ENCODE measurements around the gene ANO9.
"Not testable (repeated sequence)": the region's sequence is repeated elsewhere in the genome, so short reads cannot be mapped to it uniquely, and the experiment has no call there.

The ANO9 gene

GRCh38 chr11:398826-399225 is 43.0 kb downstream of the ANO9 start:
- no peak for DNase-seq

- DNase-seq: no peak
Measured at GRCh38 chr11:396948-397548, 44.8 kb downstream of the ANO9 start.

- DNase-seq: no peak
Measured at GRCh38 chr11:396511-396947, 45.3 kb downstream of the ANO9 start.

GRCh38 chr11:395866-396265 is 45.9 kb downstream of the ANO9 start:
- no peak for DNase-seq

- DNase-seq: no peak
Measured at GRCh38 chr11:394858-395655, 46.8 kb downstream of the ANO9 start.

- DNase-seq: no peak
Measured at GRCh38 chr11:394034-394857, 47.6 kb downstream of the ANO9 start, which contains the start of gene PKP3. PKP3 (plus strand) TSS chr11:394209; CDS start chr11:394293, 84 bp downstream.

GRCh38 chr11:393219-394033 is 48.4 kb downstream of the ANO9 start:
- DNase-seq: no peak

GRCh38 chr11:392102-392777 is 49.6 kb downstream of the ANO9 start:
- no peak for DNase-seq

GRCh38 chr11:391117-392017 is 50.4 kb downstream of the ANO9 start:
- DNase-seq: no peak

GRCh38 chr11:390175-390574 is 51.6 kb downstream of the ANO9 start:
- DNase-seq: no peak

GRCh38 chr11:389369-389768 is 52.4 kb downstream of the ANO9 start:
- not testable (repeated sequence) for DNase-seq

GRCh38 chr11:387193-387793 is 54.5 kb downstream of the ANO9 start:
- DNase-seq: no peak

- DNase-seq: no peak
Measured at GRCh38 chr11:386483-386882, 55.3 kb downstream of the ANO9 start.

- DNase-seq: no peak
Measured at GRCh38 chr11:385594-386351, 56.0 kb downstream of the ANO9 start.

- no peak for DNase-seq
Measured at GRCh38 chr11:384511-384910, 57.3 kb downstream of the ANO9 start.

- no peak for DNase-seq
Measured at GRCh38 chr11:383431-383830, 58.4 kb downstream of the ANO9 start.

- no peak for DNase-seq
Measured at GRCh38 chr11:382081-382629, 59.7 kb downstream of the ANO9 start.

GRCh38 chr11:381501-382072 is 60.2 kb downstream of the ANO9 start:
- no peak for DNase-seq

GRCh38 chr11:380996-381395 is 60.8 kb downstream of the ANO9 start:
- DNase-seq: no peak
